Trophoblast cell (in vitro differentiated cells and primary cell): Measurements from ENCODE around the gene CMTM4.
"Not testable (repeated sequence)": the region's sequence is repeated elsewhere in the genome, so short reads cannot be mapped to it uniquely, and the experiment has no call there.

Experiments
- DNase-seq, 2 donors: peaks; one replicate each; pipeline ENCODE4 v3.0.0-alpha.2; 2016
- H2AFZ ChIP-seq: 2 replicates; pipeline ENCODE4 v1.6.1; 2013; ENCODE audit warnings: low read length, moderate library complexity, mild to moderate bottlenecking; ENCODE audit not compliant: insufficient read depth, poor library complexity
- H2AK5ac ChIP-seq: 2 replicates; pipeline ENCODE4 v1.6.1; 2013; ENCODE audit warnings: mild to moderate bottlenecking, low read length
- H2BK120ac ChIP-seq: 2 replicates; pipeline ENCODE4 v1.6.1; 2013; ENCODE audit warnings: low read length, mild to moderate bottlenecking, moderate library complexity; ENCODE audit not compliant: insufficient read depth, poor library complexity
- H2BK12ac ChIP-seq: 2 replicates; pipeline ENCODE4 v1.6.1; 2013; ENCODE audit warnings: mild to moderate bottlenecking, low read length, moderate library complexity
- H2BK5ac ChIP-seq: 2 replicates; pipeline ENCODE4 v1.6.1; 2013; ENCODE audit warnings: low read length, low read depth, moderate library complexity, mild to moderate bottlenecking; ENCODE audit not compliant: poor library complexity
- H3K14ac ChIP-seq: 2 replicates; pipeline ENCODE4 v1.6.1; 2013; ENCODE audit warnings: mild to moderate bottlenecking, low read length
- H3K18ac ChIP-seq: 2 replicates; pipeline ENCODE4 v1.6.1; 2013; ENCODE audit warnings: mild to moderate bottlenecking, low read length
- H3K23ac ChIP-seq: 2 replicates; pipeline ENCODE4 v1.6.1; 2013; ENCODE audit warnings: low read length
- H3K27ac ChIP-seq: 2 replicates; pipeline ENCODE4 v1.5.1; 2013; ENCODE audit warnings: low read depth, mild to moderate bottlenecking, inconsistent platforms, low read length, moderate library complexity
- H3K27me3 ChIP-seq: 2 replicates; pipeline ENCODE4 v1.6.1; 2013; ENCODE audit warnings: inconsistent platforms, mild to moderate bottlenecking, low read length, moderate library complexity; ENCODE audit not compliant: insufficient read depth
- H3K36me3 ChIP-seq, 2 experiments: 1 replicate in 1 of 2; 2 replicates in 1 of 2; pipeline ENCODE4 v1.6.1; 2013; ENCODE audit warnings: low read length in 2 of 2, mild to moderate bottlenecking in 2 of 2, moderate library complexity in 1 of 2; ENCODE audit not compliant: insufficient read depth in 2 of 2, control insufficient read depth in 1 of 2
- H3K4ac ChIP-seq: 2 replicates; pipeline ENCODE4 v1.6.1; 2013; ENCODE audit warnings: low read depth, mild to moderate bottlenecking, low read length, moderate library complexity
- H3K4me1 ChIP-seq, 2 experiments: 1 replicate in 1 of 2; 2 replicates in 1 of 2; pipeline ENCODE4 v1.6.1; 2013; ENCODE audit warnings: low read length in 2 of 2, mild to moderate bottlenecking in 2 of 2, moderate library complexity in 1 of 2; ENCODE audit not compliant: insufficient read depth in 2 of 2, control insufficient read depth in 1 of 2
- H3K4me2 ChIP-seq: 2 replicates; pipeline ENCODE4 v1.6.1; 2013; ENCODE audit warnings: inconsistent platforms, mild to moderate bottlenecking, low read length, moderate library complexity
- H3K4me3 ChIP-seq: 2 replicates; pipeline ENCODE4 v1.5.1; 2013; ENCODE audit warnings: mild to moderate bottlenecking, low read depth, low read length, inconsistent platforms
- H3K79me1 ChIP-seq: one replicate; pipeline ENCODE4 v1.6.1; 2013; ENCODE audit warnings: low read length
- H3K79me2 ChIP-seq: 2 replicates; pipeline ENCODE4 v1.6.1; 2013; ENCODE audit warnings: low read length, mild to moderate bottlenecking; ENCODE audit not compliant: control insufficient read depth, insufficient read depth, poor library complexity
- H3K9ac ChIP-seq: 2 replicates; pipeline ENCODE4 v1.6.1; 2013; ENCODE audit warnings: mild to moderate bottlenecking, low read length
- H3K9me3 ChIP-seq: 2 replicates; pipeline ENCODE4 v1.6.1; 2013; ENCODE audit warnings: low read depth, mild to moderate bottlenecking, control low read depth, inconsistent platforms, low read length; ENCODE audit not compliant: insufficient read depth
- H4K12ac ChIP-seq: 2 replicates; pipeline ENCODE4 v1.6.1; 2013; ENCODE audit warnings: low read depth, mild to moderate bottlenecking, low read length, moderate library complexity
- H4K8ac ChIP-seq: 2 replicates; pipeline ENCODE4 v1.6.1; 2013; ENCODE audit warnings: low read depth, mild to moderate bottlenecking, low read length, moderate library complexity
- H4K91ac ChIP-seq: one replicate; pipeline ENCODE4 v1.6.1; 2013; ENCODE audit warnings: low read depth, mild to moderate bottlenecking, low read length, moderate library complexity
- WGBS: extraction: QIAGEN DNeasy Blood & Tissue Kit; methylation state at CpG from one replicate; pipeline ENCODE4 v1.1.7; 2013; ENCODE audit warnings: missing lambda C conversion rate; ENCODE audit not compliant: insufficient read length, insufficient coverage; ENCODE audit errors: extremely low coverage; 5-methylcytosine and 5-hydroxymethylcytosine counted together

Gene CMTM4

DNA sequence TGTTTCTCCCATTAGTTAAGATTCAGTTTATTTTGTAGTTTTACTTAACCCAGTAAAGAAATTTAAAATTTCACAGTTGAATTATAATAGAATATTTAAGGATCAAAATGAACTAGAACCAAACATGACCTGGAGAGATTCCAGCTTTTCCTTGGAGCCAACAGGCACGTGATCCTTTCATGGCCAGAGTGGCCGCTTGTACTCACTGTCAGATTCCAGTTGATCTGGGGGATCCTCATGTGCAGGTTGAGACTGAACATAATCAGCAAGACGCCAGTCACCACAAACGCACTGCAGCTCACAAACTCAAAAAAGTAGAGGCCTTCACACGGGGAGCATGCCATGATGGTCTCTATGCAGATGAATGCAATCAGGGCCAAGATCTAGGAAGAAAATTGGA lies 60.3 kb downstream of the CMTM4 start:
- no peak overlapping the region for H2BK120ac ChIP-seq
- no peak overlapping the region for H3K18ac ChIP-seq
- no CpG with 5 or more reads among the region's 5 CpGs for WGBS
- no peak overlapping the region for H2AK5ac ChIP-seq
- H3K27me3 ChIP-seq: no peaks in the 10 kb centered on the region
- H3K36me3 ChIP-seq: peaks cover 0 to 4% of the 10 kb centered on the region in 2 experiments
- H3K23ac ChIP-seq: no peak overlapping the region
- no peaks in the 10 kb centered on the region for H3K4me1 ChIP-seq
- no peak overlapping the region for H3K4me2 ChIP-seq
- no peaks in the 10 kb centered on the region for H3K79me1 ChIP-seq
- no peak overlapping the region for H3K14ac ChIP-seq
- DNase-seq: no peak
- no peak overlapping the region for H3K4ac ChIP-seq
- no peak overlapping the region for H2AFZ ChIP-seq
- H3K27ac ChIP-seq: no peak overlapping the region
- H3K4me3 ChIP-seq: no peak overlapping the region
- peaks cover 2% of the 10 kb centered on the region for H3K9me3 ChIP-seq
- H3K9ac ChIP-seq: no peak overlapping the region
- H4K12ac ChIP-seq: no peak overlapping the region
- no peaks in the 10 kb centered on the region for H3K79me2 ChIP-seq
- H4K91ac ChIP-seq: no peak overlapping the region
- no peak overlapping the region for H4K8ac ChIP-seq
- H2BK5ac ChIP-seq: no peak overlapping the region
- H2BK12ac ChIP-seq: no peak overlapping the region

GRCh38 chr16:66635406-66635805 lies 61.1 kb downstream of the CMTM4 start:
- Histone ChIP-seq H3K9me3 (peaks cover under 1% of the 10 kb centered on the region), H3K4me1 (no peaks in the 10 kb centered on the region), H2BK12ac (no peak overlapping the region), H2AK5ac (no peak overlapping the region), H4K12ac (no peak overlapping the region), H3K79me2 (no peaks in the 10 kb centered on the region), H3K4me2 (no peak overlapping the region), H2BK120ac (no peak overlapping the region), H3K14ac (no peak overlapping the region), H3K18ac (no peak overlapping the region), H2AFZ (no peak overlapping the region), H4K91ac (no peak overlapping the region), H3K4ac (no peak overlapping the region), H3K27me3 (no peaks in the 10 kb centered on the region), H3K9ac (no peak overlapping the region), H3K27ac (no peak overlapping the region), H4K8ac (no peak overlapping the region), H3K36me3 (peaks cover 0 to 4% of the 10 kb centered on the region in 2 experiments), H3K23ac (no peak overlapping the region), H3K79me1 (no peaks in the 10 kb centered on the region), H2BK5ac (no peak overlapping the region), H3K4me3 (no peak overlapping the region)
- no CpG with 5 or more reads among the region's 6 CpGs for WGBS
- DNase-seq: no peak

DNA sequence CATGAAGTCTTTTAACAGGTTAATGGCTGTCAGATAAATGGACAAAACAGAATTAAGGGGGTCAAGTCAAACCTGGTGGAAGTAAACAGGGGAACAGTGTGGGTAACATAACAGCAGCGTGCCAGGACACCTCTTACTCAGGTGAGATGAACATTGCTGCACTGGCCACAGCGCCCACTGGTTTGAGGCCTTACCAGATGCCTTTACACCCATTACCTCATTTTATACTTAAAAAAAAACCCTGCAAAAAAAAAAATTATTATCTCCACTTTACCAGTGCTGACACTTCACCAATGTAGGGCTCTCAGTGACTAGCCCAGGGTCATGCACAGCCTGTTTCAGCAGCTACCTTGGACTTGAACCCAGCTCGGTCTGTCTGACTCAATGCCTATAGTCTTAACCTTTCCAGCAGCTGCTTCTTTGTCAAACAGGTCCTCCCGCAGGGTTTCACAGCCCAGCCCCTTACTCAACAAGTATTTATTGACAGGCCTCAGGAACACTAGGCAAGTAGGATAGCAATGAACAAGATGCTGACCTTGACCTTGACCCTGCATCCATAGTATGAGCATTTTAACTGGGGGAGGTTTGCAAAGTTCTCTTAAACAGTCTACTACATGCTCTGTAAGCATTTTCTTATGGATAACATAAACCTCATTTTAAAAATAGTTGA lies 61.9 kb downstream of the CMTM4 start:
- no CpG with 5 or more reads among the region's 4 CpGs for WGBS
- no peak overlapping the region for H3K4me2 ChIP-seq
- peaks cover 0 to 5% of the 10 kb centered on the region in 2 experiments for H3K36me3 ChIP-seq
- H2AFZ ChIP-seq: no peak overlapping the region
- no peaks in the 10 kb centered on the region for H3K4me1 ChIP-seq
- no peak overlapping the region for H3K4ac ChIP-seq
- H4K12ac ChIP-seq: no peak overlapping the region
- H3K4me3 ChIP-seq: no peak overlapping the region
- H3K14ac ChIP-seq: no peak overlapping the region
- no peaks in the 10 kb centered on the region for H3K79me2 ChIP-seq
- H3K27me3 ChIP-seq: no peaks in the 10 kb centered on the region
- H2BK5ac ChIP-seq: no peak overlapping the region
- no peaks in the 10 kb centered on the region for H3K79me1 ChIP-seq
- H3K9me3 ChIP-seq: no peaks in the 10 kb centered on the region
- H4K8ac ChIP-seq: no peak overlapping the region
- no peak overlapping the region for H4K91ac ChIP-seq
- H3K27ac ChIP-seq: no peak overlapping the region
- no peak overlapping the region for H2BK120ac ChIP-seq
- no peak for DNase-seq
- no peak overlapping the region for H2AK5ac ChIP-seq
- no peak overlapping the region for H2BK12ac ChIP-seq
- no peak overlapping the region for H3K18ac ChIP-seq
- no peak overlapping the region for H3K23ac ChIP-seq
- H3K9ac ChIP-seq: no peak overlapping the region

DNA sequence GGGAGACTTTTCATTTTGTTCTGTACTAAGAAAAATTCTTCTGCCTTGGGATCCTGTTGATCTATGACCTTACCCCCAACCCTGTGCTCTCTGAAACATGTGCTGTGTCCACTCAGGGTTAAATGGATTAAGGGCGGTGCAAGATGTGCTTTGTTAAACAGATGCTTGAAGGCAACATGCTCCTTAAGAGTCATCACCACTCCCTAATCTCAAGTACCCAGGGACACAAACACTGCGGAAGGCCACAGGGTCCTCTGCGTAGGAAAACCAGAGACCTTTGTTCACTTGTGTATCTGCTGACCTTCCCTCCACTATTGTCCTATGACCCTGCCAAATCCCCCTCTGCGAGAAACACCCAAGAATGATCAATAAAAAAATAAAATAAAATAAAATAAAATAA lies 65.0 kb downstream of the CMTM4 start:
- not testable (repeated sequence) for H3K9ac ChIP-seq, H3K18ac ChIP-seq, H3K9me3 ChIP-seq, DNase-seq, H4K8ac ChIP-seq, H3K27me3 ChIP-seq, H2AK5ac ChIP-seq, H3K4me3 ChIP-seq, H3K4me1 ChIP-seq, H4K91ac ChIP-seq, H3K14ac ChIP-seq, H3K27ac ChIP-seq, H2AFZ ChIP-seq, H3K79me2 ChIP-seq, H2BK120ac ChIP-seq, H3K23ac ChIP-seq, H4K12ac ChIP-seq, H3K36me3 ChIP-seq, H3K79me1 ChIP-seq, H3K4ac ChIP-seq, H2BK5ac ChIP-seq, H2BK12ac ChIP-seq, H3K4me2 ChIP-seq
- no CpG with 5 or more reads among the region's 4 CpGs for WGBS
